NK-92 treated with Interleukin-12 subunit alpha and Interleukin-12 subunit beta, amount 100 ng/mL, for 24 hours (cell line): ENCODE data around the gene MAPK9.
"Not testable (repeated sequence)": the region's sequence is repeated elsewhere in the genome, so short reads cannot be mapped to it uniquely, and the experiment has no call there.

ENCODE experiments used
- DNase-seq: peaks from one replicate; lab custom pipeline; 2025; lab: John Stamatoyannopoulos, UW

MAPK9 gene

GRCh38 chr5:180235077-180235476, 56.8 kb downstream of the MAPK9 start:
- DNase-seq: no peak

- no peak for DNase-seq
Measured at GRCh38 chr5:180234271-180234670, 57.6 kb downstream of the MAPK9 start.

GRCh38 chr5:180233729-180234128, 58.2 kb downstream of the MAPK9 start:
- DNase-seq: no peak

GRCh38 chr5:180230017-180230416, 61.9 kb downstream of the MAPK9 start:
- DNase-seq: no peak

GRCh38 chr5:180222056-180222455, 69.8 kb downstream of the MAPK9 start:
- DNase-seq: no peak

- no peak for DNase-seq
Measured at GRCh38 chr5:180217797-180218196, 74.1 kb downstream of the MAPK9 start.

GRCh38 chr5:180216646-180217171, 75.2 kb downstream of the MAPK9 start:
- DNase-seq: no peak

GRCh38 chr5:180215783-180216630, 75.9 kb downstream of the MAPK9 start:
- no peak for DNase-seq

GRCh38 chr5:180214870-180215770, 76.8 kb downstream of the MAPK9 start:
- DNase-seq: no peak

- DNase-seq: no peak
Measured at GRCh38 chr5:180213657-180214207, 78.2 kb downstream of the MAPK9 start.

- no peak for DNase-seq
Measured at GRCh38 chr5:180213256-180213600, 78.7 kb downstream of the MAPK9 start.

- no peak for DNase-seq
Measured at GRCh38 chr5:180212363-180213255, 79.3 kb downstream of the MAPK9 start.

- DNase-seq: no peak
Measured at GRCh38 chr5:180211761-180212035, 80.2 kb downstream of the MAPK9 start.

- no peak for DNase-seq
Measured at GRCh38 chr5:180210961-180211760, 80.7 kb downstream of the MAPK9 start.

- not testable (repeated sequence) for DNase-seq
Measured at GRCh38 chr5:180210077-180210476, 81.8 kb downstream of the MAPK9 start.

- DNase-seq: no peak
Measured at GRCh38 chr5:180209137-180209581, 82.7 kb downstream of the MAPK9 start, which contains the start of gene RASGEF1C. TSS of gene RASGEF1C (minus strand) at chr5:180209211. CDS start at chr5:180138052, 71,159 bp downstream.

GRCh38 chr5:180208435-180209081, 83.3 kb downstream of the MAPK9 start:
- DNase-seq: no peak

- DNase-seq: no peak
Measured at GRCh38 chr5:180208038-180208434, 83.8 kb downstream of the MAPK9 start.

- no peak for DNase-seq
Measured at GRCh38 chr5:180207593-180207992, 84.3 kb downstream of the MAPK9 start.

GRCh38 chr5:180206993-180207392, 84.9 kb downstream of the MAPK9 start:
- DNase-seq: no peak
